Ishikawa (cell line): ENCODE data around the gene USP37.
A peak's percentile ranks its signal among the peaks of the same experiment; 100 is the strongest.

Source experiments
- CEBPB ChIP-seq: IDR thresholded peaks from 2 replicates; pipeline ENCODE4 v1.6.1; 2012
- CREB1 ChIP-seq: IDR thresholded peaks from 2 replicates; pipeline ENCODE4 v1.6.1; 2012; ENCODE audit warnings: low read depth
- EGR1 ChIP-seq: IDR thresholded peaks from 2 replicates; pipeline ENCODE4 v1.6.1; 2012
- EP300 ChIP-seq: IDR thresholded peaks from 2 replicates; pipeline ENCODE4 v1.6.1; 2012; ENCODE audit warnings: borderline replicate concordance
- FOXM1 ChIP-seq: IDR thresholded peaks from 2 replicates; pipeline ENCODE4 v1.6.1; 2012; ENCODE audit warnings: low read depth, borderline replicate concordance
- MAX ChIP-seq: IDR thresholded peaks from 2 replicates; pipeline ENCODE4 v1.6.1; 2012
- NFIC ChIP-seq: IDR thresholded peaks from 2 replicates; pipeline ENCODE4 v1.6.1; 2012
- RAD21 ChIP-seq: IDR thresholded peaks from 2 replicates; pipeline ENCODE4 v1.6.1; 2012; ENCODE audit warnings: low read depth
- REST ChIP-seq: IDR thresholded peaks from 2 replicates; pipeline ENCODE4 v1.6.1; 2012; ENCODE audit warnings: low read depth, mild to moderate bottlenecking
- TAF1 ChIP-seq: IDR thresholded peaks from 2 replicates; pipeline ENCODE4 v1.6.1; 2012; ENCODE audit warnings: low read depth, mild to moderate bottlenecking
- TCF12 ChIP-seq: IDR thresholded peaks from 2 replicates; pipeline ENCODE4 v1.6.1; 2012; ENCODE audit warnings: low read depth
- TEAD4 ChIP-seq: IDR thresholded peaks from 2 replicates; pipeline ENCODE4 v1.6.1; 2012
- USF1 ChIP-seq: IDR thresholded peaks from 2 replicates; pipeline ENCODE4 v1.6.1; 2012
- YY1 ChIP-seq: IDR thresholded peaks from 2 replicates; pipeline ENCODE4 v1.6.1; 2012; ENCODE audit warnings: low read depth
- ZBTB7A ChIP-seq: IDR thresholded peaks from 2 replicates; pipeline ENCODE4 v1.6.1; 2012; ENCODE audit warnings: low read depth

The USP37 gene

GRCh38 chr2:218555527-218555926 is 12.6 kb downstream of the USP37 start:
- no peak for TF ChIP-seq ZBTB7A
- TF ChIP-seq YY1 = no peak
- no peak for TF ChIP-seq REST
- no peak for TF ChIP-seq CEBPB
- no peak for TF ChIP-seq NFIC
- no peak for TF ChIP-seq CREB1
- TF ChIP-seq TCF12 = no peak
- TF ChIP-seq USF1 = no peak
- no peak for TF ChIP-seq EP300
- TF ChIP-seq TEAD4 = no peak
- no peak for TF ChIP-seq FOXM1
- TF ChIP-seq TAF1 = no peak
- TF ChIP-seq MAX = no peak
- TF ChIP-seq RAD21 = no peak

GRCh38 chr2:218554225-218554624 is 13.9 kb downstream of the USP37 start:
- peak; percentile 54; the same call in 1 of the 2 replicates for TF ChIP-seq REST

- TF ChIP-seq NFIC = no peak
- TF ChIP-seq YY1 = no peak
- TF ChIP-seq MAX = no peak
- TF ChIP-seq TCF12 = no peak
- TF ChIP-seq TAF1 = no peak
- TF ChIP-seq FOXM1 = no peak
- no peak for TF ChIP-seq USF1
- TF ChIP-seq RAD21 = no peak
- no peak for TF ChIP-seq ZBTB7A
- TF ChIP-seq EGR1 = no peak
- no peak for TF ChIP-seq CEBPB
- no peak for TF ChIP-seq EP300
- no peak for TF ChIP-seq TEAD4
- TF ChIP-seq CREB1 = no peak
- no peak for TF ChIP-seq REST
These were observed 20.2 kb downstream of the USP37 start for GRCh38 chr2:218547978-218548377.

- TF ChIP-seq MAX (no peak), YY1 (no peak), ZBTB7A (no peak), TEAD4 (no peak)
These were observed 20.6 kb downstream of the USP37 start for GRCh38 chr2:218547511-218547910.

GRCh38 chr2:218546012-218546411 is 22.1 kb downstream of the USP37 start:
- TF ChIP-seq YY1 (no peak), CREB1 (no peak), NFIC (no peak), TCF12 (no peak), TAF1 (no peak), ZBTB7A (no peak), MAX (no peak), EGR1 (no peak), FOXM1 (no peak), CEBPB (no peak), REST (no peak), TEAD4 (no peak), EP300 (no peak), USF1 (no peak), RAD21 (no peak)
